Kidney (tissue), 14 donors: Measurements from ENCODE around the gene KIAA1549. TPM values are rescaled to one million over a fixed set of nuclear protein-coding genes. Genes with fewer than 3 reads are reported as not detected.

Source experiments
- DNase-seq, 5 donors: peaks; one replicate each; pipeline ENCODE4 v3.0.0-alpha.2; 2013 to 2020
- FAIRE-seq: peaks from 2 replicates; lab custom pipeline; 2012; peaks lifted over from hg19 to GRCh38; lab: Jason Lieb, UNC
- H3K27ac ChIP-seq, 2 donors: one replicate each; pipeline ENCODE4 v1.7.0; 2013; ENCODE audit warnings: low read depth in 2 of 2, low read length in 2 of 2, inconsistent platforms in 1 of 2
- H3K27me3 ChIP-seq: one replicate; pipeline ENCODE4 v1.7.1; 2013; ENCODE audit warnings: low read length, inconsistent platforms; ENCODE audit not compliant: control insufficient read depth, insufficient read depth
- H3K36me3 ChIP-seq, 3 donors: one replicate each; pipeline versions ENCODE4 v1.7.0 to v1.7.1; 2013; ENCODE audit warnings: low read length in 3 of 3, control low read depth in 1 of 3, inconsistent platforms in 1 of 3; ENCODE audit not compliant: insufficient read depth in 3 of 3, control insufficient read depth in 2 of 3
- H3K4me1 ChIP-seq, 3 donors: one replicate each; pipeline versions ENCODE4 v1.7.0 to v1.7.1; 2013; ENCODE audit warnings: low read length in 3 of 3, inconsistent platforms in 1 of 3, low read depth in 1 of 3; ENCODE audit not compliant: control insufficient read depth in 2 of 3, insufficient read depth in 2 of 3
- H3K4me3 ChIP-seq, 3 donors: one replicate each; pipeline versions ENCODE4 v1.7.0 to v1.8.1; 2013; ENCODE audit warnings: low read length in 3 of 3, control low read depth in 1 of 3, inconsistent platforms in 1 of 3
- H3K9ac ChIP-seq, 3 donors: one replicate each; pipeline versions ENCODE4 v1.7.0 to v1.7.1; 2013; ENCODE audit warnings: low read length in 3 of 3, control low read depth in 1 of 3, inconsistent platforms in 1 of 3
- H3K9me3 ChIP-seq, 3 donors: one replicate each; pipeline versions ENCODE4 v1.7.0 to v1.7.1; 2013; ENCODE audit warnings: low read length in 3 of 3, control low read depth in 1 of 3, inconsistent platforms in 1 of 3; ENCODE audit not compliant: control insufficient read depth in 2 of 3, insufficient read depth in 1 of 3
- CTCF ChIP-seq: IDR thresholded peaks from 3 replicates; pipeline ENCODE4 v1.5.1; 2012; ENCODE audit warnings: mild to moderate bottlenecking, moderate library complexity, borderline replicate concordance; ENCODE audit not compliant: insufficient read depth; ENCODE audit errors: extremely low read depth
- intact Hi-C: fragments of 100-400 bp; cut with DNase I; formaldehyde crosslinking; loops from one replicate; pipeline ENCODE4 v1.11.1; 2022
- polyA plus RNA-seq: library from polyadenylated mRNA; stranded (reverse); fragments of 350-450 nt; fragmentation: Illumina TruSeq; extraction: RNeasy Lipid Tissue Mini Kit (QIAGEN cat#74804); gene quantifications from one replicate; pipeline ENCODE4 v1.2.3, GENCODE V29; 2014; ENCODE audit warnings: low read depth, low replicate concordance; ENCODE audit not compliant: insufficient read depth
- total RNA-seq: library from RNA; stranded (reverse); fragmentation: NEBNext Ultra II Directional; extraction: Animal tissue kit (Norgen Biotek cat#: 25700); gene quantifications from one replicate; pipeline ENCODE4 v1.2.1, GENCODE V29; 2021
- donor health status: control.
- donor health status: control.
- donor health status: control.
- donor health status: control.
- donor health status: control.
- donor health status: DM: yes; HTN: yes; CAD: no.
- donor health status: Normal renal cell carcinoma (clear cell type).

Gene KIAA1549
- total and polyA plus RNA-seq, 2 donors from 2014 or later = 1.8 to 10.1 TPM

DNA sequence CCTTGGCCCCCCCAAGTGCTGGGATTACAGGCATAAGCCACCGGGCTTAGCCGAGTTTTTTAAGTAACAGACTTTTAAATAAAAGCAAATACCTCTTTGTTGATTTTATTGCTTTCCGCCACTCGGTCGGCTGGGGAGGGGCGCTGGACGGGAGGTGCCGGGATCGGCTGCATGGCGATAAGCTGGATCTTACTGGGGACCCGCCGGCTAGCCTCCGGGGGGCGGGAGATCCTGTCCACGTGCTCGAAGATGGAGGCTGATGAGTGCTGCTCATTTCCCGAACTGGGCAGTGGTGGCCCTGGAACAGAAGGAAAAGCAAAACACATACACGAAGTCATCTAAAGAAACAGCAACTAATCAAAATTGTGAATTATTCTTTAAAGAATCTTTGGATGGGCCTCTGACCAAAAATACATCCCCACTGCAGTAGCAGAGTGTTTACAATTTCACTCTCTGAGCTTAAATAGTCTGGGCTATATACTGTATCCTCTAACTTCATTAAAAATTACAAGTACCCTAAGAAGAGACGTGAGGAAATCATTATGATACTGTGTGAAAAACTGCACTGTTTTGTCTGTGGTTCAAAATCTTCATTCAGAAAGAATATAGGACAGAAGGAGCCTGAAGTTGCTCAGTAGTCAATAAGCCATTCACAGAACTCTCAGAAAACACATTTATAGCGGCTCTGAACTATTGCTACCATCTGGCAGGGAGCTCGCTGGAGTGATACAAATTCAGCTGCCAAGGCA is 110.0 kb downstream of the KIAA1549 start:
- Histone ChIP-seq H3K9me3 (no peaks in the 10 kb centered on the region), H3K27ac (no peak overlapping the region), H3K9ac (no peak overlapping the region), H3K4me3 (no peak overlapping the region), H3K36me3 (peaks cover 0 to 13% (median 6%) of the 10 kb centered on the region in 3 donors), H3K27me3 (no peaks in the 10 kb centered on the region), H3K4me1 (no peaks in the 10 kb centered on the region)
- no peak for TF ChIP-seq CTCF
- intact Hi-C loops = no loop called here
- DNase-seq = no peak
- no peak for FAIRE-seq

DNA sequence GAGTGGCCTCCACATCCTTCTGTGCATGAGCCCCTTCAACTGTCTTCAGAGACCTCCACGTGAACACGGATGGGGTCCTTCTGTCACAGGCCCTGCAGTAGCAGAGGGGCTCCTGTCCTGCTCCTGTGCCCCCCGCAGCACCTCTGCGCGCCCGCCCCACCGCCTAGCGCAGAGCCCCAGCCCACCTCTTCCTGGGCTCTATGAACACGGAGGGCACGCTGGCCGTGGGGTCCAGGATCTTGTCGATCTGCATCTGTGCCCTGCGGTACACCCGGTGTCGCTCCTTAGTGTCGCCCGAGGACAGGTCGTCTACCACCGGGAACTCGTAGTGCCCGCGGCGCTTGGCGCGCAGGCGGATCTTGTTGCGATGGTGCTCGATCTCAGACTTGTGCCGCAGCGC is 111.8 kb downstream of the KIAA1549 start:
- Histone ChIP-seq H3K4me3 (no peak overlapping the region), H3K27me3 (no peaks in the 10 kb centered on the region), H3K9ac (no peak overlapping the region), H3K4me1 (no peaks in the 10 kb centered on the region), H3K36me3 (peaks cover 0 to 10% (median 6%) of the 10 kb centered on the region in 3 donors), H3K9me3 (no peaks in the 10 kb centered on the region), H3K27ac (no peak overlapping the region)
- FAIRE-seq = no peak
- TF ChIP-seq CTCF = no peak
- no peak for DNase-seq
- intact Hi-C loops = no loop called here

DNA sequence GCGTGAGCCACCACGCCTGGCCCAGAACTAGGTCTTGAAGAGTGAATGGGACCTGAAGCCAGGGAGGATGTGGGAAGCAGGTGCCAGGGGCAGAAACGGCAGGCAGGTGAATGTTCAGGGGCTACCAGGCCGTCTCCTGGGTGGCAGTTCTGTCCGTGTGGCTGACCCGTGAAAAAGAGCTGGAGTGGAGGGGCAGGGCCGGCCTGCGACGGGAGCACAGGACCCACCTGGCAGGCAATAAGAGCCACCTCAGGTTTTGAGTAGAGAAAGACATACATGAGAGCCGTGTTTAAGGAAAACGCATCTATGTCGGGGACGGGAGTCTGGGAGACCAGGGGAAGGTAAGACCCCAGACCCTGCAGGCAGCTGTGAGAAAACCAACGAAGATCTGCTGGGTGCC is 112.5 kb downstream of the KIAA1549 start:
- no peak overlapping the region for H3K4me3 ChIP-seq
- no peaks in the 10 kb centered on the region for H3K27me3 ChIP-seq
- DNase-seq (no peak), FAIRE-seq (no peak)
- H3K9ac ChIP-seq = no peak overlapping the region
- no peak for TF ChIP-seq CTCF
- no peaks in the 10 kb centered on the region for H3K4me1 ChIP-seq
- H3K9me3 ChIP-seq = no peaks in the 10 kb centered on the region
- H3K27ac ChIP-seq = no peak overlapping the region
- intact Hi-C loops = no loop called here
- peaks cover 0 to 10% (median 6%) of the 10 kb centered on the region in 3 donors for H3K36me3 ChIP-seq

DNA sequence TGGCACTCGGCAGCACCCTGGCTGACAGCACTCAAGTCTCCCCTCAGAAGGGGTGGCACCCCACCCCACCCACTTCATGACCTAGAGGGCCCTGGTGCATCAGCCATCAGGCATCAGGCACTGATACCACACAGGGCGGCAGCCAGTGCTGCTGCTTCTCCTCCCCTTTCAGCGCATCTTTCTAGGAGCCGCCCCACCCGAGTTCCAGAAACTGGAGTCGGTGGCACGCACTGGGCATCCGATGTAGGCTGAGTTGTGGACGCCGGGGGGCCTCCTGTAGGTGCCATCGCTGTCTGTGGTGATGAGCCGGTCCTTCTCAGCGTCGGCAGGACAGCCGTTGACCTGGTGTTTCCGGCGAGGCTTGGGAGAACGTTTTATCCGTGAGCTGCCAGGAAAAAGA is 113.4 kb downstream of the KIAA1549 start:
- Histone ChIP-seq H3K9ac (no peak overlapping the region), H3K27me3 (no peaks in the 10 kb centered on the region), H3K4me1 (no peaks in the 10 kb centered on the region), H3K4me3 (no peak overlapping the region), H3K27ac (no peak overlapping the region), H3K9me3 (no peaks in the 10 kb centered on the region), H3K36me3 (peaks cover 0 to 10% (median 6%) of the 10 kb centered on the region in 3 donors)
- no peak for DNase-seq
- intact Hi-C loops = no loop called here
- FAIRE-seq = no peak
- TF ChIP-seq CTCF = no peak
